ENCODE measurements around the gene ARPC5L. TPM values are rescaled to one million over a fixed set of nuclear protein-coding genes. Genes with fewer than 3 reads are reported as not detected.
A peak's percentile ranks its signal among the peaks of the same experiment; 100 is the strongest.

The ARPC5L gene
- 10 to 100 TPM; 15.2 to 25.7 (median 20.6) TPM for total RNA-seq
- long read RNA-seq, transcript ARPC5L-201 (4 exons, 1,325 nt): major isoform, 6 of 7 reads
- long read RNA-seq, partial matches to known transcripts: 0 of 7 reads
- long read RNA-seq, other reads (novel, unspliced or antisense): 1 of 7 reads

DNA sequence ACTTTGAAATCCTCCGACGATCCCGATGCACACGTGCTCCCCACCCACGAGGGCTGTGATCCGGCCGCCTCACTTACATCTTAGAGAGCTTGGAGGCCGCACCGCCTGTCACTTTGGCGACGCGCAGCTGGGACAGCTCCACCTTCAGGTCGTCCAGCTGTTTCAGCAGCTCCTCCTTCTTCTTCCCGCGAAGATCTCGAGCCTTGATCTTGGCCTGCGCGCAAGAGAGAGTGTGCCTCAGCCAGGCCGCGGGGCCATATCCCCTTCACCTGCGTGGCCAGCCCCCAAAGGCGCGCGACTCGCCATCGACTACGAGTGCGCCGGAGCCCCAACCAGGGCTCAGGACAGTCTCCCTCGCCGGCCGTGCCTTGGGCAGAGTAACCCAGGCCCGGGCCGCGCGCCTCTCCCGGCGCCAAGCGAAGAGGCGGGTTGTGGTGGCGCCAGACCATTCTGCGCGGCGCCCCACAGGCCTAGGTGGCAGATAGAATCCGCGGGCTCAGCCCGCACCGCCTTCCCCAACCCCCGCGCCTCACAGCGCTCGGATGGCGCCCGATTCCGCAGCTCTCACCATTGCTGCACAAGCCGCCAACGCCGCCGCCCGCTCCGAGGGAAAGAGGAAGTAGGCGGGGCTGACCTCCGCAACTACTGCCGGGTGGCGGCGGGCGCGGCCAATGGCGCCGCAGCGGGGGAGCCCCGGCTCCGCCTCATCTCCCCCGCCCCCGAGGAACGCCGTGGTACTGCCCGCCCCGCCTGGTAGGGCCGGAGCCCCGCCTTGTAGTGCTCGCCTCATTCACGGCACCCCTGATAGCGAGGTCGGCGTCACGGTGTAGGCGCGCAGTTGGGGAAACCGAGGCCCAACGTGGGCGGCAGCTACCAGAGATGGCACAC, at the start of gene ARPC5L, which contains the start of gene RPL35:
Gene ARPC5L (plus strand): TSS at position 789 of the 888 bp plus-strand sequence. CDS start 7,161 bp downstream, outside the sequence.
Gene RPL35 (minus strand): TSS at position 616 of the 888 bp plus-strand sequence. CDS start 45 bp downstream, at position 571.
- H3K27ac ChIP-seq: peak within 1 kb of the TSS; percentile 67 to 88 (median 84)
- peaks cover 0 to 15% (median 5%) of the 10 kb centered on the region in 4 donors for H3K4me1 ChIP-seq
- peak; percentile 96 to 99 (median 98) for ATAC-seq
- intact Hi-C loops (cut with DNase I): no loop called here
- peak; percentile 96 to 97 (median 97) for DNase-seq
- 2% methylated on average over 24 of the region's 92 CpGs for WGBS (ENCODE audit: insufficient coverage, low coverage, low lambda C conversion rate, missing lambda C conversion rate)
- TF ChIP-seq, protein P1, sequence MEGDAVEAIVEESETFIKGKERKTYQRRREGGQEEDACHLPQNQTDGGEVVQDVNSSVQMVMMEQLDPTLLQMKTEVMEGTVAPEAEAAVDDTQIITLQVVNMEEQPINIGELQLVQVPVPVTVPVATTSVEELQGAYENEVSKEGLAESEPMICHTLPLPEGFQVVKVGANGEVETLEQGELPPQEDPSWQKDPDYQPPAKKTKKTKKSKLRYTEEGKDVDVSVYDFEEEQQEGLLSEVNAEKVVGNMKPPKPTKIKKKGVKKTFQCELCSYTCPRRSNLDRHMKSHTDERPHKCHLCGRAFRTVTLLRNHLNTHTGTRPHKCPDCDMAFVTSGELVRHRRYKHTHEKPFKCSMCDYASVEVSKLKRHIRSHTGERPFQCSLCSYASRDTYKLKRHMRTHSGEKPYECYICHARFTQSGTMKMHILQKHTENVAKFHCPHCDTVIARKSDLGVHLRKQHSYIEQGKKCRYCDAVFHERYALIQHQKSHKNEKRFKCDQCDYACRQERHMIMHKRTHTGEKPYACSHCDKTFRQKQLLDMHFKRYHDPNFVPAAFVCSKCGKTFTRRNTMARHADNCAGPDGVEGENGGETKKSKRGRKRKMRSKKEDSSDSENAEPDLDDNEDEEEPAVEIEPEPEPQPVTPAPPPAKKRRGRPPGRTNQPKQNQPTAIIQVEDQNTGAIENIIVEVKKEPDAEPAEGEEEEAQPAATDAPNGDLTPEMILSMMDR (IDR thresholded peaks at IDR 0.05): peak in 3 of 4 donors; percentile 12 to 22 (median 13)
- peak; percentile 88 for TF ChIP-seq POLR2A (IDR thresholded peaks at IDR 0.05)
- no peaks in the 10 kb centered on the region for H3K27me3 ChIP-seq
- peak within 1 kb of the TSS; percentile 86 to 97 (median 94) for H3K4me3 ChIP-seq
- peaks cover 0 to 37% (median 19%) of the 10 kb centered on the region in 4 donors for H3K36me3 ChIP-seq
- no peaks in the 10 kb centered on the region for H3K9me3 ChIP-seq

DNA sequence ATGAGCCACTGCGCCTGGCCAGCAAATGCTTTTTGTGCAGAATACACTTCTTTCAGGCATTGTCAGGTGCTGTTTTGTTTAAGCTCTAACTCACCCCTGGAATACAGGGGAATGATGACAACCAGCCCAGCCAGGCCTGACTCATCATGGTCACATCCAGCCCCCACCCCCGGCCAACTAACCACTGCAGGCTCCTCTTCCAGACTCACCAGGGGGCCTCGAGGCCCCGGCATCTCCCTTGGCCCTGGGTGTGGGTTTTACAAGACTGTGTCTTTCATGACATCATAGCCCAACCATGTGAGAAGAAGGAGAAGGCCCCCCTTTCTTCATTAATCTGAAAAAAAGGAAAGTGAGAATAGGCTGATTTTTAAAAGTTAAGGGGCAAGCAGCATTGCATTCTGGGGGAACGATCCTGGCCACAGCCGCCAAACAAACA, 49.5 kb upstream of the ARPC5L start:
- Histone ChIP-seq H3K27me3 (no peaks in the 10 kb centered on the region), H3K27ac (no peak overlapping the region), H3K36me3 (no peaks in the 10 kb centered on the region), H3K4me3 (no peak overlapping the region), H3K4me1 (no peaks in the 10 kb centered on the region), H3K9me3 (no peaks in the 10 kb centered on the region)
- DNase-seq (peak in 1 of 3 donors; percentile 25), ATAC-seq (no peak)
- intact Hi-C loops (cut with DNase I): no loop called here
- TF ChIP-seq POLR2A (IDR thresholded peaks at IDR 0.05): no peak
- TF ChIP-seq, protein P1 (IDR thresholded peaks at IDR 0.05): no peak
- 73% methylated on average over 6 of the region's 6 CpGs for WGBS (ENCODE audit: insufficient coverage, low coverage, low lambda C conversion rate, missing lambda C conversion rate)

DNA sequence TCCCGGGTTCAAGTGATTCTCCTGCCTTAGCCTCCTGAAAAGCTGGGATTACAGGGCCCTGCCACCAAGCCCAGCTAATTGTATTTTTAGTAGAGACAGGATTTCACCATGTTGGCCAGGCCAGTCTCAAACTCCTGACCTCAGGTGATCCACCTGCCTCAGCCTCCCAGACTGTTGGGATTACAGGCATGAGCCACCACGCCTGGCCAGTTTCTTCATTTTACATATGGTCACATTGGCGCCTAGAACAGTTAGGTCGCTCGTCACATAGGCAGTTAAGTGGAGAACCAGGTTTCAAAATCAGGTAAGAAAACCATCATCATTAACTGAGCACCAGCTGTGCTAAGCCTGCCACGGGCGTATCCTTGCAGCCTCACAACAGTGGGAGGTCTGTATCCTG, 48.9 kb upstream of the ARPC5L start:
- Histone ChIP-seq H3K27me3 (no peaks in the 10 kb centered on the region), H3K27ac (no peak overlapping the region), H3K9me3 (no peaks in the 10 kb centered on the region), H3K4me3 (no peak overlapping the region), H3K36me3 (no peaks in the 10 kb centered on the region), H3K4me1 (no peaks in the 10 kb centered on the region)
- no peak for TF ChIP-seq POLR2A (IDR thresholded peaks at IDR 0.05)
- TF ChIP-seq, protein P1 (IDR thresholded peaks at IDR 0.05): no peak
- ATAC-seq: no peak
- DNase-seq: peak in 1 of 3 donors; percentile 4
- intact Hi-C loops (cut with DNase I): no loop called here
- WGBS (ENCODE audit: insufficient coverage, low coverage, low lambda C conversion rate, missing lambda C conversion rate): 78% methylated on average over 4 of the region's 7 CpGs

DNA sequence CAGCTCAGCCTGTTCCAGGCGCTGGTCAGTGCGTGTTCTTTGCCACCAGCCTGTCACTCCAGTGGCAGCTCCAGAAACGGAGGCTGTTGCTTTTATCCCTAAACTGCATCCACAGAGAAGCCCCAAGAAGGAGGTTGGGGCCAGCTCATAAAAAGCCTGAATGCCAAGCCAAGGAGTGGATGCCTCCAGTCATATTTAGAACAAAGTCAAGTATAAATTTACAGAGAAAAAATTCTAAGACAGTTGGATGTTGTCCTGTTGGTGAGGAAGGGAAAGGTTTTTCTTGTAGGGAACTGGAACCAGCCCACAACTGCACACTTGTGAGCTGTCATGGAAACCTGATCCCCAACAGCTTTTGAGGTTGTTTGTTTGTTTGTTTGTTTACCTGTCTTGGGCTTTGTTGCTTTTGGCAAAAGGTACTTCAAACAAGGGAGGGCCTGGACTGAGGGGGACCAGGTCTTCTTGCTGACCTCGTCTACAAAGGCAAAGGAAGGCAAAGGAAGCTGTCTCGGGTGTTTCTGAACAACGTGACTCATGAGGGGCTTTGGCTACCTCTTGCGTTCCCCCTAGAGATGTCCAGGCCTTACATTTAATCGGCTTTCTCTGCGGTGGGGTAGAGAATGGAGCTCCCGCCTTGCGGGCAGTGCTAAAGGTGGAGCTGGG, 48.3 kb upstream of the ARPC5L start:
- DNase-seq (no peak), ATAC-seq (no peak)
- Histone ChIP-seq H3K27ac (no peak overlapping the region), H3K9me3 (no peaks in the 10 kb centered on the region), H3K36me3 (no peaks in the 10 kb centered on the region), H3K4me1 (peaks cover 0 to 4% (median 0%) of the 10 kb centered on the region in 4 donors), H3K4me3 (no peak overlapping the region), H3K27me3 (no peaks in the 10 kb centered on the region)
- 67% methylated on average over 5 of the region's 11 CpGs for WGBS (ENCODE audit: insufficient coverage, low coverage, low lambda C conversion rate, missing lambda C conversion rate)
- TF ChIP-seq POLR2A (IDR thresholded peaks at IDR 0.05): no peak
- TF ChIP-seq, protein P1 (IDR thresholded peaks at IDR 0.05): no peak
- intact Hi-C loops (cut with DNase I): no loop called here

Data from right lobe of liver (tissue), 6 donors.